ENCODE results near the gene RBM18. TPM values are rescaled to one million over a fixed set of nuclear protein-coding genes. Genes with fewer than 3 reads are reported as not detected.

RBM18 gene
- total RNA-seq, 1 experiment from 2014 or later = 30.8 TPM

DNA sequence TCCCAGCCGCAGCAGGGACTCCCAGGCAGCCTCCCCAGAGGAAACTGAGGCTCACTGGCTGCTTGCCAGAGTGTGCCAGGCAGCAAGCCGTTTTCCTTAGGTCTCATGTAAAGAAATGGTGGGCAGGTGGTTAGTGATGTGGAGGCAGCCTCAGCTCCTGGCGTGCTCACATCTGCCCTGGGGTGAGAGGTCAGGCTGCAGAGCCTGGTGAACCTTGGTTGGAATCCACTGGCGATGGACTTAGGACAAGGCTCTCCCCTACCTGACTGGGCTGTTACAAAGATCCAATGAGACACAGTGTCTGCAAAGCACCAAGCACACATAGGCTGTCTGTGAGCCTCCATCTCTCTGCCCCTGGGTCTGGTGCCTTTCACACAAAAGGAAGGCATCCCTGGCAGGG is 66.8 kb downstream of the RBM18 start:
- no peak for DNase-seq (ENCODE audit: low spot score)
- TF ChIP-seq EZH2 (IDR thresholded peaks at IDR 0.05; ENCODE audit: borderline replicate concordance, low read depth, low read length, poor library complexity, severe bottlenecking) = no peak
- TF ChIP-seq, protein P1, sequence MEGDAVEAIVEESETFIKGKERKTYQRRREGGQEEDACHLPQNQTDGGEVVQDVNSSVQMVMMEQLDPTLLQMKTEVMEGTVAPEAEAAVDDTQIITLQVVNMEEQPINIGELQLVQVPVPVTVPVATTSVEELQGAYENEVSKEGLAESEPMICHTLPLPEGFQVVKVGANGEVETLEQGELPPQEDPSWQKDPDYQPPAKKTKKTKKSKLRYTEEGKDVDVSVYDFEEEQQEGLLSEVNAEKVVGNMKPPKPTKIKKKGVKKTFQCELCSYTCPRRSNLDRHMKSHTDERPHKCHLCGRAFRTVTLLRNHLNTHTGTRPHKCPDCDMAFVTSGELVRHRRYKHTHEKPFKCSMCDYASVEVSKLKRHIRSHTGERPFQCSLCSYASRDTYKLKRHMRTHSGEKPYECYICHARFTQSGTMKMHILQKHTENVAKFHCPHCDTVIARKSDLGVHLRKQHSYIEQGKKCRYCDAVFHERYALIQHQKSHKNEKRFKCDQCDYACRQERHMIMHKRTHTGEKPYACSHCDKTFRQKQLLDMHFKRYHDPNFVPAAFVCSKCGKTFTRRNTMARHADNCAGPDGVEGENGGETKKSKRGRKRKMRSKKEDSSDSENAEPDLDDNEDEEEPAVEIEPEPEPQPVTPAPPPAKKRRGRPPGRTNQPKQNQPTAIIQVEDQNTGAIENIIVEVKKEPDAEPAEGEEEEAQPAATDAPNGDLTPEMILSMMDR (conservative IDR thresholded peaks at IDR 0.05; ENCODE audit: low read depth, low read length) = no peak
- Histone ChIP-seq H3K27me3 (replicated peaks; ENCODE audit: insufficient read depth, low read depth, low read length, poor library complexity) (peaks cover 32% of the 10 kb centered on the region), H3K9me3 (ENCODE audit: low read depth, low read length, poor library complexity, severe bottlenecking) (no peaks in the 10 kb centered on the region), H3K4me1 (ENCODE audit: insufficient read depth, low read length, poor library complexity, severe bottlenecking) (no peaks in the 10 kb centered on the region), H3K27ac (ENCODE audit: low read depth, low read length, poor library complexity, severe bottlenecking) (no peak overlapping the region), H3K4me3 (ENCODE audit: low read depth, low read length, poor library complexity, severe bottlenecking) (no peak overlapping the region), H3K36me3 (ENCODE audit: insufficient read depth, low read length, poor library complexity, severe bottlenecking) (no peaks in the 10 kb centered on the region)
- POLR2A ChIA-PET (ENCODE audit: low non-redundant PET) = no interaction called here
- CTCF ChIA-PET = no interaction called here
- no TSS peak for BruUV-seq (replicated peaks)
- intact Hi-C loops (cut with micrococcal nuclease; ENCODE audit: unreplicated experiment) = no loop called here

DNA sequence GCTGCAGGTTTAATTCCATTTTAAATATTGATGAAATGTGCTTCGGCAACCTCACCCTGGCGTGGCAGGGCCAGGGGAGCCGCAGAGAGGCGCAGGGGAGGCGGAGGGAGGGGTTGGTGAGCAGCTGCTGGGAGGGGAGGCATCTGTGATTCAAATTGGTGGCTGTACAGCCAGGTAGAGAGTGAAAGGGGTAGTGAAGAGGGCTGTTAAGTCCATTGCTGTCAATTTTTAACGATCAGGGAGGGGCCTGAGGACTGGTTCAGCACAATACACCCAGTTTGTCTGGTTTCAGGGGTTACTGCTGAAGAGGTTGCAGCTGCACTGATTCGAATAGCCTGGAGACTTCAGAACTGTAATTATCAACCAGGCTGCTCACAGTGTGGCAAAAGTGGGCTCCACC is 67.2 kb downstream of the RBM18 start:
- no peak for TF ChIP-seq EZH2 (IDR thresholded peaks at IDR 0.05; ENCODE audit: borderline replicate concordance, low read depth, low read length, poor library complexity, severe bottlenecking)
- TF ChIP-seq, protein P1 (conservative IDR thresholded peaks at IDR 0.05; ENCODE audit: low read depth, low read length) = no peak
- no TSS peak for BruUV-seq (replicated peaks)
- no peak overlapping the region for H3K27ac ChIP-seq (ENCODE audit: low read depth, low read length, poor library complexity, severe bottlenecking)
- POLR2A ChIA-PET (ENCODE audit: low non-redundant PET) = no interaction called here
- no peak overlapping the region for H3K4me3 ChIP-seq (ENCODE audit: low read depth, low read length, poor library complexity, severe bottlenecking)
- peaks cover 32% of the 10 kb centered on the region for H3K27me3 ChIP-seq (replicated peaks; ENCODE audit: insufficient read depth, low read depth, low read length, poor library complexity)
- CTCF ChIA-PET = no interaction called here
- H3K4me1 ChIP-seq (ENCODE audit: insufficient read depth, low read length, poor library complexity, severe bottlenecking) = no peaks in the 10 kb centered on the region
- intact Hi-C loops (cut with micrococcal nuclease; ENCODE audit: unreplicated experiment) = no loop called here
- DNase-seq (ENCODE audit: low spot score) = no peak
- H3K9me3 ChIP-seq (ENCODE audit: low read depth, low read length, poor library complexity, severe bottlenecking) = no peaks in the 10 kb centered on the region
- H3K36me3 ChIP-seq (ENCODE audit: insufficient read depth, low read length, poor library complexity, severe bottlenecking) = no peaks in the 10 kb centered on the region

DNA sequence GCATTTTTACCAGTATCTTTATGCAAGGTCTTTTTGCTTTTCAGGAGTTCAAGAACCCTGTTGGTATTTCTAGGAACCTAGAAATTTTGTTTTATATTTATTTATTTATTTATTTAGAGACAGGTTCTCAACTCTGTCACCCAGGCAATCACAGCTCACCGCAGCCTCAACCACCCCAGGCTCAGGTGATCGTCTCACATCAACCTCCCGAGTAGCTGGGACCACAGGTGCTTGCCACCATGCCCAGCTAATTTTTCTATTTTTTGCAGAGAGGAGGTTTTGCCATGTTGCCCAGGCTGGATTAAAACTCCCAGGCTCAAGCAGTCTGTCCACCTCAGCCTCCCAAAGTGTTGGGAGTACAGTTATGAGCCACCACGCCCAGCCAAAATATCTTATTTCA is 68.8 kb downstream of the RBM18 start:
- CTCF ChIA-PET = no interaction called here
- no peaks in the 10 kb centered on the region for H3K36me3 ChIP-seq (ENCODE audit: insufficient read depth, low read length, poor library complexity, severe bottlenecking)
- no peak overlapping the region for H3K27ac ChIP-seq (ENCODE audit: low read depth, low read length, poor library complexity, severe bottlenecking)
- peaks cover 32% of the 10 kb centered on the region for H3K27me3 ChIP-seq (replicated peaks; ENCODE audit: insufficient read depth, low read depth, low read length, poor library complexity)
- POLR2A ChIA-PET (ENCODE audit: low non-redundant PET) = no interaction called here
- no TSS peak for BruUV-seq (replicated peaks)
- no peaks in the 10 kb centered on the region for H3K4me1 ChIP-seq (ENCODE audit: insufficient read depth, low read length, poor library complexity, severe bottlenecking)
- DNase-seq (ENCODE audit: low spot score) = no peak
- TF ChIP-seq, protein P1 (conservative IDR thresholded peaks at IDR 0.05; ENCODE audit: low read depth, low read length) = no peak
- TF ChIP-seq EZH2 (IDR thresholded peaks at IDR 0.05; ENCODE audit: borderline replicate concordance, low read depth, low read length, poor library complexity, severe bottlenecking) = no peak
- intact Hi-C loops (cut with micrococcal nuclease; ENCODE audit: unreplicated experiment) = no loop called here
- H3K4me3 ChIP-seq (ENCODE audit: low read depth, low read length, poor library complexity, severe bottlenecking) = no peak overlapping the region
- H3K9me3 ChIP-seq (ENCODE audit: low read depth, low read length, poor library complexity, severe bottlenecking) = no peaks in the 10 kb centered on the region
